Heart left ventricle (tissue), 16 donors: ENCODE data around the gene INPP1. TPM values are rescaled to one million over a fixed set of nuclear protein-coding genes. Genes with fewer than 3 reads are reported as not detected.
"Not testable (repeated sequence)": the region's sequence is repeated elsewhere in the genome, so short reads cannot be mapped to it uniquely, and the experiment has no call there.

Source experiments
- ATAC-seq, 4 donors: fragments of 200-7000 bp; cut with Tn5 transposase; one replicate each; pipeline ENCODE4 v1.9.1; 2020 to 2022; ENCODE audit warnings: moderate library complexity in 4 of 4, mild to moderate bottlenecking in 3 of 4, moderate number of reproducible peaks in 1 of 4
- DNase-seq, 5 donors: peaks; one replicate each; pipeline ENCODE4 v3.0.0-alpha.2; 2020
- H3K27ac ChIP-seq, 12 donors: fragments of 200-600 bp; sonication (generic) in 4 of 12; one replicate each; pipeline versions ENCODE4 v1.5.0 to v1.8.0; 2016 to 2022; ENCODE audit warnings: mild to moderate bottlenecking in 2 of 12
- H3K27me3 ChIP-seq, 9 donors: fragments of 200-600 bp; sonication (generic) in 2 of 9; one replicate each; pipeline versions ENCODE4 v1.5.1 to v1.8.0; 2016 to 2022; ENCODE audit warnings: mild to moderate bottlenecking in 3 of 9
- H3K36me3 ChIP-seq, 9 donors: fragments of 200-600 bp; sonication (generic) in 2 of 9; one replicate each; pipeline versions ENCODE4 v1.5.0 to v1.8.0; 2018 to 2022; ENCODE audit warnings: mild to moderate bottlenecking in 2 of 9
- H3K4me1 ChIP-seq, 12 donors: fragments of 200-600 bp; sonication (generic) in 4 of 12; one replicate each; pipeline versions ENCODE4 v1.5.0 to v1.8.0; 2016 to 2022; ENCODE audit warnings: mild to moderate bottlenecking in 3 of 12
- H3K4me3 ChIP-seq, 12 donors: fragments of 200-600 bp; sonication (generic) in 4 of 12; one replicate each; pipeline versions ENCODE4 v1.5.0 to v1.8.0; 2017 to 2022; ENCODE audit warnings: mild to moderate bottlenecking in 9 of 12, moderate library complexity in 4 of 12
- H3K9me3 ChIP-seq, 12 donors: fragments of 200-600 bp; sonication (generic) in 4 of 12; one replicate each; pipeline versions ENCODE4 v1.5.0 to v1.8.0; 2016 to 2022; ENCODE audit warnings: mild to moderate bottlenecking in 1 of 12
- POLR2A ChIP-seq, 2 donors: fragments of 450-650 bp; IDR thresholded peaks; one replicate each; pipeline ENCODE4 v1.6.1; 2017; ENCODE audit warnings: antibody characterized with exemption in 2 of 2, mild to moderate bottlenecking in 2 of 2, moderate library complexity in 2 of 2
- WGBS, 4 donors: extraction: QIAGEN DNeasy Blood & Tissue Kit in 2 of 4; methylation state at CpG; one replicate each; pipeline versions ENCODE4 v1.1.5 to v1.1.7; 2013 to 2018; 5-methylcytosine and 5-hydroxymethylcytosine counted together
- intact Hi-C, 10 donors: fragments of 100-400 bp; cut with DNase I; formaldehyde crosslinking; loops; one replicate each; pipeline versions ENCODE4 v1.11.1 to v1.14.2; 2022
- polyA plus RNA-seq, 2 donors: library from polyadenylated mRNA; stranded (reverse); fragments of 200-250 nt; gene quantifications; one replicate each; pipeline ENCODE4 v1.2.3, GENCODE V29; 2013
- total RNA-seq, 9 donors: library from RNA; depleted of rRNA in 2 of 9; stranded (reverse); fragments of >200 nt in 2 of 9; fragmentation: NEBNext Ultra II Directional in 3 of 9; extraction: Animal tissue kit (Norgen Biotek cat#: 25700) in 3 of 9; gene quantifications; one replicate each; pipeline versions ENCODE4 v1.1.0 to v1.2.4, GENCODE V29; 2016 to 2023
- TF ChIP-seq, protein P1 (sequence below), 12 donors: fragments of 200-600 bp; sonication (generic) in 4 of 12; IDR thresholded peaks; one replicate each; pipeline versions ENCODE4 v1.5.0 to v1.8.0; 2018 to 2022; ENCODE audit warnings: antibody characterized with exemption in 12 of 12, mild to moderate bottlenecking in 5 of 12
- donor health status: ischemic (EF 13 %, LVEDD 7.1; RV severe dilation, severe dysfunction).
- donor health status: healthy with polysubstance abuse.
- donor health status: DM: no; HTN: yes; CAD: no.
- donor health status: DM: no; HTN: no; CAD: no.
- donor health status: ischemic (EF 25% LVEDD 6.9; RV normal size, moderate dysfunction).
- donor health status: ischemic (EF 25% LVEDD 5.7; RV mildly dilated, moderate dysfunction).
- donor health status: healthy.
- donor health status: DM: yes; HTN: yes; CAD: no.
- donor health status: ischemic (EF 35%, LVEDD 5.7; RV mildly dilated, moderate dysfunction).
- donor health status: nonischemic (EF 11% LVEDD 7.7; RV severe dilation, severe dysfunction).
- donor health status: DM: yes; HTN: yes; CAD: no.
- donor health status: PGD.
- donor health status: ischemic (EF 29% LVEDD 5.4; RV normal size, mild dysfunction).
- donor health status: nonischemic (EF 23%, LVEDD 6.1; RV moderate dilation, normal function).

INPP1 gene
- total and polyA plus RNA-seq, 11 donors, result 7.8 to 26.2 (median 13.3) TPM

- DNase-seq (no peak), ATAC-seq (peak; percentile 67 to 97 (median 82))
- Histone ChIP-seq H3K4me1 (peaks cover 0 to 11% (median 4%) of the 10 kb centered on the region in 12 donors), H3K36me3 (no peaks in the 10 kb centered on the region), H3K27me3 (no peaks in the 10 kb centered on the region), H3K4me3 (no peak overlapping the region), H3K27ac (peak overlapping the region in 10 of 12 donors; percentile 11 to 68 (median 42)), H3K9me3 (no peaks in the 10 kb centered on the region)
- TF ChIP-seq, protein P1, sequence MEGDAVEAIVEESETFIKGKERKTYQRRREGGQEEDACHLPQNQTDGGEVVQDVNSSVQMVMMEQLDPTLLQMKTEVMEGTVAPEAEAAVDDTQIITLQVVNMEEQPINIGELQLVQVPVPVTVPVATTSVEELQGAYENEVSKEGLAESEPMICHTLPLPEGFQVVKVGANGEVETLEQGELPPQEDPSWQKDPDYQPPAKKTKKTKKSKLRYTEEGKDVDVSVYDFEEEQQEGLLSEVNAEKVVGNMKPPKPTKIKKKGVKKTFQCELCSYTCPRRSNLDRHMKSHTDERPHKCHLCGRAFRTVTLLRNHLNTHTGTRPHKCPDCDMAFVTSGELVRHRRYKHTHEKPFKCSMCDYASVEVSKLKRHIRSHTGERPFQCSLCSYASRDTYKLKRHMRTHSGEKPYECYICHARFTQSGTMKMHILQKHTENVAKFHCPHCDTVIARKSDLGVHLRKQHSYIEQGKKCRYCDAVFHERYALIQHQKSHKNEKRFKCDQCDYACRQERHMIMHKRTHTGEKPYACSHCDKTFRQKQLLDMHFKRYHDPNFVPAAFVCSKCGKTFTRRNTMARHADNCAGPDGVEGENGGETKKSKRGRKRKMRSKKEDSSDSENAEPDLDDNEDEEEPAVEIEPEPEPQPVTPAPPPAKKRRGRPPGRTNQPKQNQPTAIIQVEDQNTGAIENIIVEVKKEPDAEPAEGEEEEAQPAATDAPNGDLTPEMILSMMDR (IDR thresholded peaks at IDR 0.05), result no peak
- no peak for TF ChIP-seq POLR2A (IDR thresholded peaks at IDR 0.05)
- 48 to 58% (median 49%) methylated on average over 8 of the region's 8 CpGs for WGBS, 4 donors
- intact Hi-C loops, result loop anchor here in 3 of 10 donors (5.0 to 10.0 kb wide), 3 partner anchors 170 to 470 kb away; no protein-coding TSS in a partner anchor
Measured at GRCh38 chr2:190334479-190335224, 8.7 kb upstream of the INPP1 start.

DNA sequence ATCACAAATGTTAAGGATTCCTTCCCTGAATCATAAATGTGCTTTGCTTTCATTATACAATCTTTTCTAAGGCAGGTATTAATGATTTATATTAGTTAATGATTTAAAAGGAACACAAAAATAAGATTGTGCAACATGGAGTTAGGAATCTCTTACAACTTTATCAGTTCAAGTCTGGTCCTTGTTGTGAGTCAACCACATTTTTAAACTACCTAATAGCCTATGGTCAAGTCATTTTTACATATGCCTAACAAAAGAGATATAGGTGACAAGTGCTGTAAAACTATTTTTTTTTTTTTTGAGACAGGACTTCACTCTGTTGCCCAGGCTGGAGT, 8.2 kb upstream of the INPP1 start:
- H3K27me3 ChIP-seq, result no peaks in the 10 kb centered on the region
- DNase-seq (no peak), ATAC-seq (no peak)
- no peak overlapping the region for H3K4me3 ChIP-seq
- intact Hi-C loops, result loop anchor here in 2 of 10 donors (10.0 kb wide), 2 partner anchors 170 to 470 kb away; no protein-coding TSS in a partner anchor
- H3K9me3 ChIP-seq, result no peaks in the 10 kb centered on the region
- H3K27ac ChIP-seq, result peak overlapping the region in 10 of 12 donors; percentile 10 to 62 (median 36)
- peaks cover 0 to 11% (median 4%) of the 10 kb centered on the region in 12 donors for H3K4me1 ChIP-seq
- TF ChIP-seq POLR2A (IDR thresholded peaks at IDR 0.05), result no peak
- TF ChIP-seq, protein P1 (IDR thresholded peaks at IDR 0.05), result no peak
- no peaks in the 10 kb centered on the region for H3K36me3 ChIP-seq

- ATAC-seq, H3K36me3 ChIP-seq, H3K9me3 ChIP-seq, H3K4me3 ChIP-seq, DNase-seq, H3K27me3 ChIP-seq: not testable (repeated sequence)
- peaks cover 0 to 11% (median 4%) of the 10 kb centered on the region in 12 donors for H3K4me1 ChIP-seq
- WGBS, 4 donors, result 92 to 98% (median 95%) methylated on average over 4 of the region's 4 CpGs
- peak overlapping the region in 4 of 12 donors; percentile 15 to 57 (median 32) for H3K27ac ChIP-seq
- intact Hi-C loops, result loop anchor here in 2 of 10 donors (10.0 kb wide), 2 partner anchors 169 to 469 kb away; no protein-coding TSS in a partner anchor
Measured at GRCh38 chr2:190335584-190335983, 7.8 kb upstream of the INPP1 start.

GRCh38 chr2:190336420-190336819, 7.0 kb upstream of the INPP1 start:
- WGBS, 4 donors, result 96 to 98% (median 97%) methylated on average over 2 of the region's 2 CpGs
- no peak for TF ChIP-seq POLR2A (IDR thresholded peaks at IDR 0.05)
- TF ChIP-seq, protein P1 (IDR thresholded peaks at IDR 0.05), result no peak
- peaks cover 0 to 11% (median 4%) of the 10 kb centered on the region in 12 donors for H3K4me1 ChIP-seq
- H3K27ac ChIP-seq, result no peak overlapping the region
- DNase-seq (no peak), ATAC-seq (no peak)
- no peaks in the 10 kb centered on the region for H3K9me3 ChIP-seq
- H3K4me3 ChIP-seq, result no peak overlapping the region
- no peaks in the 10 kb centered on the region for H3K27me3 ChIP-seq
- no peaks in the 10 kb centered on the region for H3K36me3 ChIP-seq
- intact Hi-C loops, result loop anchor here in 2 of 10 donors (10.0 kb wide), 2 partner anchors 168 to 468 kb away; no protein-coding TSS in a partner anchor
